ENCODE data around the gene FRAS1. TPM values are rescaled to one million over a fixed set of nuclear protein-coding genes. Genes with fewer than 3 reads are reported as not detected.

FRAS1 gene
- total RNA-seq, 2 experiments from 2014 or later: 0.23 to 0.53 TPM

DNA sequence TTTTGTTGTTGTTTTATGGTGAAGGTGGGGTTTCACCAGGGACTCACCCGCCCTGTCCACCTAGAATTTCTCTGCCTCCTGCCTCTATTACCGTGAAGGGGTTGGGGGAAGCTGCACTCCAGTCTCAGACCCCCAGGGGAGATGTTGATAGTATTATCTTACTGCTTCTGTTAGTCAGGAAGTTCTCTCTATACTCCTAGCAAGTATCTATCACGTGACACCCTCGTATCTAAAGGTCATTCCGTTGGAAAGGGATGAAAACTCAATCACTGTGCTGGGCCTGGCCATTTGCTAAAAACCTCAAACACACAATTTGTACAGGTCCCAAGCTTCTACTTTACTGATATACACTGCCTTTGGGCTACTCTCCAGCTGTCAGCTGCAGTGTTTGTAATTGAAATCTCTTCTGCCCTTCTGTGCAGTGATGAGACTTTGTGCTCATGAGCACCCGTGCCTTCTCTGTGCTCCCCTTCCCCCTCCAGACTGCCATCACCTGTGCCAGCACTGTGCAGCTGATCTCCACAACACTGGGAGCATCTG, 306.0 kb downstream of the FRAS1 start:
- POLR2A ChIA-PET: no interaction called here
- H3K36me3 Mint-ChIP-seq: no peaks in the 10 kb centered on the region
- no peak overlapping the region for H3K27ac Mint-ChIP-seq
- H3K4me3 Mint-ChIP-seq: no peak overlapping the region
- ATAC-seq (ENCODE audit: low read depth) (no peak), DNase-seq (no peak)
- peaks cover 3% of the 10 kb centered on the region for H3K4me1 Mint-ChIP-seq
- H3K27me3 Mint-ChIP-seq: peaks cover 31% of the 10 kb centered on the region
- H3K9me3 Mint-ChIP-seq: no peaks in the 10 kb centered on the region

- DNase-seq (no peak), ATAC-seq (ENCODE audit: low read depth) (no peak)
- no peaks in the 10 kb centered on the region for H3K4me1 Mint-ChIP-seq
- no peaks in the 10 kb centered on the region for H3K36me3 Mint-ChIP-seq
- H3K27me3 Mint-ChIP-seq: peaks cover 23% of the 10 kb centered on the region
- H3K27ac Mint-ChIP-seq: no peak overlapping the region
- POLR2A ChIA-PET: no interaction called here
- H3K4me3 Mint-ChIP-seq: no peak overlapping the region
- H3K9me3 Mint-ChIP-seq: no peaks in the 10 kb centered on the region
Observed at GRCh38 chr4:78369679-78370078, 312.6 kb downstream of the FRAS1 start.

DNA sequence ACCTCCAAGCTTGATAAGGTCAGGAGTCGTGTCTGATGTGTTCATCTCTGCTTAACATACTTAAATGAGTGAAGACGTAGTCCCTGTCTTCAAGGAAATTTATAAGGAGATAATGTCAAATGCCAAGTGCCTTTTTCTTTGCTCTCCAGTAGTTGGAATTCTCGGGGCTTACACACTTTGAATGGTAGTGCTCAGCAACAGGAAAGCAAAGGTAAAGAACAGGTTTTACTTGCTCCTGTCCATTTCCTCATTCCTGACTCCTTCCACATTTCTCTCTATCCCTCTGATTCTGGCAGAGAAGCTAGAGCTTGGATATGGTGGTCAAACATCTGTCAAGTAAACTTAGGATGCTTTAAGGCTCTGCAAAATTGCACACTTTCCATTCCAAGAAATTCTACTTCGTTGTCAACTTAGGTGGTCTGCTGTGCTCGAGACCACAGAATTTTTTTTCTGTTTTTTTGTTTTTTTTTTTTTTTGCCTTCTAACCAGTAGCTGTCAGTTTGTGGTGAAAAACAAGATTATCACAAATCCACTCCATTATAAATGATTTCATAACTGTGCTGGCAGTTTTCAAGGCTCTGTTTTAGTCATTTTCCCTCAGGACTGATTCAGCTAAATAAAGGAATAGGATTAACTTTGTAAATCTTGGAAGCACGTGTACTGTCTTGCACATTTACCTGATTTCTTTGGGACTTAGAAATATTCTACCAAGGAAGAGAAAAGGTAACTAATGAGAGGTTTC, 313.7 kb downstream of the FRAS1 start:
- POLR2A ChIA-PET: no interaction called here
- Mint-ChIP-seq H3K36me3 (no peaks in the 10 kb centered on the region), H3K9me3 (no peaks in the 10 kb centered on the region), H3K27ac (no peak overlapping the region), H3K27me3 (peaks cover 19% of the 10 kb centered on the region), H3K4me1 (no peaks in the 10 kb centered on the region), H3K4me3 (no peak overlapping the region)
- ATAC-seq (ENCODE audit: low read depth) (no peak), DNase-seq (no peak)

GRCh38 chr4:78372355-78372988, 315.3 kb downstream of the FRAS1 start:
- Mint-ChIP-seq H3K9me3 (no peaks in the 10 kb centered on the region), H3K4me1 (no peaks in the 10 kb centered on the region), H3K27ac (no peak overlapping the region), H3K36me3 (no peaks in the 10 kb centered on the region), H3K4me3 (no peak overlapping the region), H3K27me3 (peaks cover 11% of the 10 kb centered on the region)
- ATAC-seq (ENCODE audit: low read depth) (no peak), DNase-seq (no peak)
- POLR2A ChIA-PET: no interaction called here

GRCh38 chr4:78377555-78377954, 320.4 kb downstream of the FRAS1 start:
- no peak overlapping the region for H3K4me3 Mint-ChIP-seq
- H3K4me1 Mint-ChIP-seq: no peaks in the 10 kb centered on the region
- H3K9me3 Mint-ChIP-seq: no peaks in the 10 kb centered on the region
- POLR2A ChIA-PET: no interaction called here
- no peak overlapping the region for H3K27ac Mint-ChIP-seq
- no peaks in the 10 kb centered on the region for H3K36me3 Mint-ChIP-seq
- DNase-seq (no peak), ATAC-seq (ENCODE audit: low read depth) (no peak)
- peaks cover 4% of the 10 kb centered on the region for H3K27me3 Mint-ChIP-seq

DNA sequence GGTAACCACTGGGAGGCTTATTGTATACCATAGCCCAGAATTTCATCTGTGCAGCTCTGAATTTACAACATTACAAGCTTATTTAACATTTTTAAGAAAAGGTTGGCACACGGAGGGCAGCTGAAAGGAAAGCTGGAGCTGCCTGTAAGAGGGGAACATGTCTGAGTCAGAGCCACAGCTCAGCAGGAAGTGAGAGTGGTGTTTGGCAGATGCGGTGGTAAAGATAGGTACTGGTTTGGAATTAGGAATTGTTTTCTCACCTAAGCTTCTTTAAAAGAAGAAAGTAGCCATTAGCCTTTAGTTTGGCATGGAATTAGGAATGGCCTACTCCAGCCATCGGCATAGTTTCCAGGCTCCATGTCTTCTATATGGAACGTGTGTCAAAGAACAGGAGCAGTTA, 321.9 kb downstream of the FRAS1 start:
- DNase-seq (no peak), ATAC-seq (ENCODE audit: low read depth) (no peak)
- peaks cover 11% of the 10 kb centered on the region for H3K27me3 Mint-ChIP-seq
- no peaks in the 10 kb centered on the region for H3K36me3 Mint-ChIP-seq
- no peak overlapping the region for H3K27ac Mint-ChIP-seq
- no peak overlapping the region for H3K4me3 Mint-ChIP-seq
- H3K9me3 Mint-ChIP-seq: no peaks in the 10 kb centered on the region
- no peaks in the 10 kb centered on the region for H3K4me1 Mint-ChIP-seq
- POLR2A ChIA-PET: no interaction called here

DNA sequence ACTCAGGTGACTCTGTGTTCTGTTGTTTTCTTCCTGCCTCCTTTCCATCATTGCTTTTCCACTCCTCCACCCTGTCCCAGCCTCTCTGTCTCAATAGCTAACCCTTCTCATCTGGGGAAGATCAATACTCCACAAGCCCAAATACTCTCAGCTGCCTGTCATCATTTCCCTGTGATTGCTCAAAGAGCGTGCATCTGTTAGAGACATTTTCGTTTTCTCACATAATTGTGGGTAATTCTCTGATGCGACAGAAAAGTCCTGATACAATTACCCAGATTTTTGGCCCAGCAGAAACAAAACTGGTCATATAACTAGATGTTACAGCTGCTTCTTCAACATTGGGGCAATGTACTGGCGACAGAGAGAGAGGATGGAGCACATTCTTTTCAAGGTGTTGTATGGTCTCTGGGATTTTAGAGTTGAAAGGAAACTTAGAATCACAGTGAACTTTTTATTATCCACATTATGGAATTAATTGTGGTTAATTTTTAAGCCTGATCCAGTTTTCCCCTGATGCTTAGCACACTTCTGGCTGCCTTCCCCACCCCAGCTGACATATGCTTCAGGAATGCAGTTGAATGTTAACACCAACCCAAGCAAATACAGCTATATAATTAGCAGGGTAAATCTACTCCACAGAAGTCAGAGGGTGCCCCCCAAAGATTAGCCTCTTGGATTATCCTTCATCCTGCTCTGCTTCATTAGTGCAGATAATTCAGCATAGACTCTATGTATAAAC, 323.0 kb downstream of the FRAS1 start:
- no peak for DNase-seq
- Mint-ChIP-seq H3K36me3 (no peaks in the 10 kb centered on the region), H3K4me3 (no peak overlapping the region), H3K27ac (no peak overlapping the region), H3K4me1 (no peaks in the 10 kb centered on the region), H3K27me3 (peaks cover 11% of the 10 kb centered on the region), H3K9me3 (no peaks in the 10 kb centered on the region)
- POLR2A ChIA-PET: no interaction called here
- no peak for ATAC-seq (ENCODE audit: low read depth)

- no peak overlapping the region for H3K27ac Mint-ChIP-seq
- no peak for DNase-seq
- H3K36me3 Mint-ChIP-seq: no peaks in the 10 kb centered on the region
- H3K4me1 Mint-ChIP-seq: no peaks in the 10 kb centered on the region
- H3K9me3 Mint-ChIP-seq: no peaks in the 10 kb centered on the region
- peaks cover 22% of the 10 kb centered on the region for H3K27me3 Mint-ChIP-seq
- POLR2A ChIA-PET: no interaction called here
- no peak overlapping the region for H3K4me3 Mint-ChIP-seq
- no peak for ATAC-seq (ENCODE audit: low read depth)
Observed at GRCh38 chr4:78386679-78387078, 329.6 kb downstream of the FRAS1 start.

DNA sequence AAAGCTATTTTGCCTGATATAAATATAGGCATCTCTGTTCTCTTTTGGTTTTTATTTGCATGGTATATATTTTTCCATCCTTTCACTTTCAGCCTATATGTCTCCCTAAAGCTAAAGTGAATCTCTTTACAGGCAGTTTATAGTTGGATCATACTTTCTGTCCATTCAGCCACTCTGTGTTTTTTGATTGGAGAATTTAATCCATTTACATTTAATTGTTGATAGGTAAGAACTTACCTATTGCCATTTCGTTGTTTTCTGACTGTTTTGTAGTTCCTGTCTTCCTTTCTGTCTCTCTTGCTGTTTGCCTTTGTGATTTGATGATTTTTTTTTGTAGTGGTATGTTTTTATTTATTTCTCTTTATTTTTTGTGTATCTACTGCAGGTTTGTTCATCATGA, 338.5 kb downstream of the FRAS1 start:
- Mint-ChIP-seq H3K9me3 (peaks cover 12% of the 10 kb centered on the region), H3K36me3 (no peaks in the 10 kb centered on the region), H3K4me1 (no peaks in the 10 kb centered on the region), H3K4me3 (no peak overlapping the region), H3K27ac (no peak overlapping the region), H3K27me3 (peaks cover 26% of the 10 kb centered on the region)
- POLR2A ChIA-PET: no interaction called here
- ATAC-seq (ENCODE audit: low read depth): no peak
- DNase-seq: no peak

DNA sequence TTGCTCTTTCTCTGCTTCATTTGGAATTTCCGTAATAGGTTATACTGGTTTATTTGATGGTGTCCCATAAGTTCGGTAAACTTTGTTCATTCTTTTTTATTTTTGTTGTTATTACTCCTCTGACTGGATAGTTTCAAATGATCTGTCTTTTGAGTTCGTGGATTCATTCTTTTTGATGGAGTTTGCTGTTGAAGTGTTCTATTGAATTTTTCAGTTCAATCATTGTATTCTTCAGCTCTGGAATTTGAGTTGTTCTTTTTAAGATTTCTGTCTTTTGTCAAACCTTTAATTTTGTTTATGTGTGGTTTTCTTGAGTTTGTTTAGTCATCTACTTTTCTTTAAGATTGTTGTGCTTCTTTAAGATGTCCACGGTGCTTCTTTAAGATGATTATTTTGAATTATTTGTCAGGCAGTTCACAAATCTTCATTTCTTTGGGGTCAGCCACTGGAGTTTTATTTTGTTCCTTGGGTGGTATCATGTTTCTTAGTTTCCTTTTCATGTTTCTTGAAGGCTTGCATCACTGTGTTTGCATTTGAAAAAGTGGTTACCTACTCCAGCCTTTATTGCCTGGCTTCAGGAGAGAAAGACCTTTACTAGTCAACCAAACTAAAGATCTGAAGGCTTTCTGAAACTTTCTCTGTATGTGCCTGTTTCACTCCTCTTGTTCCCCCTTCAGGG, 339.6 kb downstream of the FRAS1 start:
- H3K4me3 Mint-ChIP-seq: no peak overlapping the region
- ATAC-seq (ENCODE audit: low read depth): no peak

DNA sequence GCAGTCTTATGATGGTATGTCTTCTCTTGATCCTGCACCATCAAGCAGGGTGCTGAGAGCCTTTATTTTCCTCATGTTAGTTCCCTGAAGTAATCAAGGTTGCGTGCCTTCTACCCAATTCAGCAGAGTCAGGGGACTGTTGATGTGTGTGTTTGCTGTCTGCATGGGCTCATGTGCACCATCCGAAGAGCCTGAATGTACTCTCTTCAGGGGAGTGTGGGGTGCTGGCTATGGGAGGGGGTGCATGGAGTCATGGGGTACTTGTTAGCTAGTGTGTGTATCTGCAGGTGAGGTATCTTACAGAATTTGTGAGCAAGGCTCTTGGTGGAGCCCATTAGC, 340.1 kb downstream of the FRAS1 start:
- no peak for DNase-seq
- peaks cover 12% of the 10 kb centered on the region for H3K9me3 Mint-ChIP-seq
- H3K4me1 Mint-ChIP-seq: no peaks in the 10 kb centered on the region
- H3K27ac Mint-ChIP-seq: no peak overlapping the region
- H3K4me3 Mint-ChIP-seq: no peak overlapping the region
- POLR2A ChIA-PET: no interaction called here
- no peaks in the 10 kb centered on the region for H3K36me3 Mint-ChIP-seq
- peaks cover 22% of the 10 kb centered on the region for H3K27me3 Mint-ChIP-seq
- no peak for ATAC-seq (ENCODE audit: low read depth)

More for the DNA sequence above, 339.6 kb downstream of the FRAS1 start:
- Mint-ChIP-seq H3K36me3 (no peaks in the 10 kb centered on the region), H3K4me1 (no peaks in the 10 kb centered on the region), H3K27ac (no peak overlapping the region), H3K9me3 (peaks cover 12% of the 10 kb centered on the region), H3K27me3 (peaks cover 22% of the 10 kb centered on the region)
- no peak for DNase-seq
- POLR2A ChIA-PET: no interaction called here

- no peaks in the 10 kb centered on the region for H3K36me3 Mint-ChIP-seq
Observed at GRCh38 chr4:78409612-78410202, 352.6 kb downstream of the FRAS1 start.

GRCh38 chr4:78410225-78410624, 353.1 kb downstream of the FRAS1 start:
- DNase-seq (no peak), ATAC-seq (ENCODE audit: low read depth) (no peak)
- Mint-ChIP-seq H3K4me1 (no peaks in the 10 kb centered on the region), H3K27ac (no peak overlapping the region), H3K4me3 (no peak overlapping the region), H3K27me3 (peaks cover 15% of the 10 kb centered on the region), H3K9me3 (no peaks in the 10 kb centered on the region), H3K36me3 (no peaks in the 10 kb centered on the region)
- POLR2A ChIA-PET: no interaction called here

More at GRCh38 chr4:78409612-78410202, 352.6 kb downstream of the FRAS1 start:
- DNase-seq: no peak
- Mint-ChIP-seq H3K9me3 (no peaks in the 10 kb centered on the region), H3K4me3 (no peak overlapping the region), H3K27ac (no peak overlapping the region), H3K27me3 (peaks cover 15% of the 10 kb centered on the region), H3K4me1 (no peaks in the 10 kb centered on the region)
- ATAC-seq (ENCODE audit: low read depth): no peak
- POLR2A ChIA-PET: no interaction called here

All from activated naive CD8-positive, alpha-beta T cell treated with anti-CD3 and anti-CD28 coated beads, Interleukin-2, amount 10 ng/mL, durations not matched to agents 7 days and 5 days (primary cell).